Stimulated activated CD8-positive, alpha-beta memory T cell treated with anti-CD3 and anti-CD28 coated beads, Interleukin-12 subunit alpha, Interleukin-12 subunit beta, amount 100 ng/mL, for 1 hour (primary cell): ENCODE data around the gene TC2N.
"Not testable (repeated sequence)": the region's sequence is repeated elsewhere in the genome, so short reads cannot be mapped to it uniquely, and the experiment has no call there.

ENCODE experiments used
- DNase-seq: peaks from one replicate; pipeline ENCODE4 v3.0.0-alpha.2; 2020; ENCODE audit warnings: low read depth

The TC2N gene

DNA sequence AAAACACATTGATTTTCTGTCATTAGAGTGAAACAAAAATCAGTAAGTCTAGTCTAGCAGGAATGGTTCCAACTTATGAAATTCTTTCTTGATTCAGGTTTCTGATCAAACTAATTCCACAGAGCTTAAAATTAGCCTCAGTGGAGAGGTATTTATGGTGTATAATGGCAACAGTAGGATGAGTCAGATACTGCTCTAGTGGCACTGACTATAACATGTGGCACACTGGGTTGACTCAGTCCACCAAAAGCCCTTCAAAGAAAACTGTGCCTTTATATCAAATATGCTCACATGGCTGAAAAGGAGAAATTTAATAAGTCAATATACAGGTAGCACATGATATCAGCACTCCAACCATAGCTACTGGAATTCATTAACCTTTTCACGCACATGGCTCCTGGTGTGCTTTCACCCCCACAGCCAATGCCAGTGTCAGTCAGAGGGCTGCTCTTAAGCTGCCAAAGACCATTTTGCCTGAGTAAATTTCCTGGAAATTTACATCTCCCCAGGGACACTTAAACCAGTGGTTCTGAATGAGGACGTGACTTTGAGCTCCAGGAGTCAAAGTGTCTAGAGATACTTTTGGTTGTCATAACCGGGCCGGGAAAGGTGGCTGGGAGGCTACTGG, 113.7 kb downstream of the TC2N start:
- DNase-seq: no peak

DNA sequence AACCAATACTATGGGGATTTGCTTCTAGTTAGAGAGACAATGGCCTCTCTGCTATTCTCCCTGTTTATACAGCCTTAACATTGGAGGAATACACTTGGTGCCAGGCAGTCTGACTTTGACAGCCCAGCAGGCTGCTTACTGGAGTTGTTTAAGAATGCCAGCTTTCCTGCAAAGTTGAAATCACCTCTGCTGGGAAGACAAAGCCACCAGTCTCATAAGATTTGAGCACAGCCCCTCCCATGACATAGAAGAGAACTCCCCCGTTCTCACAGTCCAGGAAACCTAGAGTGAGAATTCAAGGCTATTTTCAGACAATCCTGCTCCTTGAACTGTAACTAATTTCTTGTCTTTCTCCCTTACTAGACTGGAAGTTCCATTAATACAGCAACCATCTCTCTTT, 114.4 kb downstream of the TC2N start:
- DNase-seq: no peak

DNA sequence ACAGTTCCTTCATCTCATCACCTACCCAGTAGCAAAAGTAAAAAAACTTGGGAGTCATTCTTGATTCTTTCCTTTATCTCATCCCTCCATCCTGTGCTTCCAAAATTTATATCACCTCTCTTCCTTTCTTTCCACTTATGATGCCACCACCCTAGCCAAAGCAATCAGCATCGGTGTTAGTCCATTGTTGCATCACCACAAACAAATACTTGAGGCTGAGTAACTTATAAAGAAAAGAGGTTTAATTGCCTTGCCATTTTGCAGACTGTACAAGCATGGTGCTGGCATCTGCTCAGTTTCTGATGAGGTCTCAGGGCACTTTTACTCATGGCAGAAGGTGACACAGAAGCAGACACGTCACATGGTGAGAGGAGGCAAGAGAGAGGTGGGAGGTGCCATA, 115.6 kb downstream of the TC2N start:
- no peak for DNase-seq

DNA sequence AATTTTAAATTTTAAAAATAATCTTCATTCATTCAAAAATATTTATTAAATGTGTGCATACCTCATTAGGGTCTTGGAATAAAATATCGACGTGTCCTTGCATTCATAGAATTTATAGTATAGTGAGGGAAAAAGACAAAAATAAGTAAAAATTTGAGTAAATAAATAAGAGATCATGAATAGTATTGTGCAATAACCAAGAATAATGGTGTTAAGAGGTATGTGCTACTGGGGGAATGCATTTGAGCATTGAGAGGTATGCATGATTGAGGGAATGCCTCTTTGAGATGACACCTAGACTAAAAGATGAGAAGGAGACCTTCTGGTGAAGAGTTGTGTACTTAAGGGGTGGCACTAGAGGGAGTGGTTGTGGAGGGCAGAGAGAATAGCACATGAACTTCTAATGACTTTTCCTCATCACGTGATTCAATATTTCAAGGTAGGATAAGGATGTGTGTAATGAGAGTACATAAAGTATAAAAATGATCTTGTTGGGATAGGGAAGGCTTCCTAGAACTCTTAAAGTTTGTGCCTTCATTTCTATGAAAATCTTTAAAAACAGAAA, 116.6 kb downstream of the TC2N start:
- DNase-seq: no peak

DNA sequence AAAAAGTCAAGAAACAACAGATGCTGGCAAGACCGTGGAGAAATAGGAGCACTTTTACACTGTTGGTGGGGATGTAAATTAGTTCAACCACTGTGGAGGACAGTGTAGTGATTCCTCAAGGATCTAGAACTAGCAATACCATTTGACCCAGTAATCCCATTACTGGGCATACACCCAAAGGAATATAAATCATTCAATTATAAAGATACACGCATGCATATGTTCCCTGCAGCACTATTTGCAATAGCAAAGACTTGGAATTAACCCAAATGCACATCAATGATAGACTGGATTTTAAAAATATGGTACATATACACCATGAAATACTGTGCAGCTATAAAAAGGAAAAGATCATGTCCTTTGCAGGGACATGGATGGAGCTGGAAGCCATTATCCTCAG, 117.5 kb downstream of the TC2N start:
- no peak for DNase-seq

DNA sequence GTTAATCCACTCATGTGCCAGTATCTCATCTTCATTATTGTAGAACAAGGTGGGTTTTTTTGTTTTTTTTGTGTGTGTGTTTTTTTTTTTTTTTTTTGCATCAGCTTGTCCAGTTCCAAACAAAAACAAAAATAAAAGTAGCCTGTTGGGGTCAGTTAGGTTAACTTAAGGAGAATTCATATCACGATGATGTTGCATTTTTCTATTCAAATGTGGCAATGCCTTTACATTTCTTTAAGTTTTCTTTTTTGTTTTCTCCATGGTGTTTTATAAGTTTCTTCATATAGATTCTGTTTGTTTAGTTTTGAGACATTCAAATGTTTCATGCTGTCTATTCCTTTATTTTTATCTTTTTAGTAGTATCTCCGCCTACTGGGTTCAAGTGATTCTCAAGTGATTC, 119.3 kb downstream of the TC2N start:
- DNase-seq: no peak

DNA sequence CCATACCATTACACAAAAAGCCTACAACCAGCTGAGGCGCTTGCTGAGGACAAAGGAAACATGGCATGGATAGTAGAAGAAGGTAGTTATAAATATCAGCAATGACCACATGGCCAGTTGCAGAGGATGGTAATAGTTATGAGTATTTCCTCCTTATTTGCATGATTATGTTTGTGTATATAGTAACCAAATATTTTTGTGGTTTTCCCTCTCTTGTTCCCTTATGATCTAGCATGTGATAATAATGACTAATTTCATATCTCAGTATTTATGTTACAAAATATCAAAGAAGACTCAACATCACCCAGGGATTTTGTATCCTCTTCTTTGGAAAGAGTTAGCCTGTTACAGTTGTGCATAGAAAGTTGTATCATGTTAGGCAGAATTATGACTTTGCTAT, 122.0 kb downstream of the TC2N start:
- DNase-seq: no peak

DNA sequence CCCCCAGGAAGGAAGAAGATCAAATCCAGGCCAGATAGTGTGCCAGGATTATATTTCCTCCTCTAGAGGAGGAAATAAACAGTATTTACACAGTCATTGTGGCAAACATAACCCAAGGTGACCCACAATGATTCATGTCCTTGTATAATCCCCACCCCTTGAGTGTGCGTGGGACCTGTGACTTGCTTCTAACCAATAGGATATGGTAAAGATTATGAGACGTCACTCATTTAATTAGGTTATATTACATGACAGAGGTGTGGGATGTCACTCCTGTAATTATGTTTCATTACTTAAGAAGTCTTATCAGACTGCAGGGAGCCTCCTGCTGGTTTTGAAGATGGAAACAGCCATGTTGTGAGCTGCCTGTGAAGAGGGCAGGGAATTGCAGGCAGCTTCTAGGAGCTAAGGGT, 123.3 kb downstream of the TC2N start:
- no peak for DNase-seq

DNA sequence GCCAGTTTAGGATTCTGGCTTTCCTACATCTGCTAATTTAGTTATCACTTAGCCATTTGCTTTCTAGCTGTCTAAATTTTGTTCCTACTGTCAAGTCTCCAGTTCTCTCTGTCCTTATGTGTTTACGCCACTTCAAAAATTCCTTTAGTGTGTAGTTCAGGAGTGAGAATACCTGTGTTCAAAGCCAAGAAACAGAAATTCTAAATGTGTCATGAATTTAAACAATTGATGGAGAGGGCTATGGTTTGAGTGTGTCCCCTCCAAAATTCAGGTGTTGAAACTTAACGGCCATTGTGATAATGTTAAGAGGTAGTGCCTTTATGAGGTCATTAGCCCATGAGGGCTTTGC, 124.1 kb downstream of the TC2N start:
- DNase-seq: no peak

DNA sequence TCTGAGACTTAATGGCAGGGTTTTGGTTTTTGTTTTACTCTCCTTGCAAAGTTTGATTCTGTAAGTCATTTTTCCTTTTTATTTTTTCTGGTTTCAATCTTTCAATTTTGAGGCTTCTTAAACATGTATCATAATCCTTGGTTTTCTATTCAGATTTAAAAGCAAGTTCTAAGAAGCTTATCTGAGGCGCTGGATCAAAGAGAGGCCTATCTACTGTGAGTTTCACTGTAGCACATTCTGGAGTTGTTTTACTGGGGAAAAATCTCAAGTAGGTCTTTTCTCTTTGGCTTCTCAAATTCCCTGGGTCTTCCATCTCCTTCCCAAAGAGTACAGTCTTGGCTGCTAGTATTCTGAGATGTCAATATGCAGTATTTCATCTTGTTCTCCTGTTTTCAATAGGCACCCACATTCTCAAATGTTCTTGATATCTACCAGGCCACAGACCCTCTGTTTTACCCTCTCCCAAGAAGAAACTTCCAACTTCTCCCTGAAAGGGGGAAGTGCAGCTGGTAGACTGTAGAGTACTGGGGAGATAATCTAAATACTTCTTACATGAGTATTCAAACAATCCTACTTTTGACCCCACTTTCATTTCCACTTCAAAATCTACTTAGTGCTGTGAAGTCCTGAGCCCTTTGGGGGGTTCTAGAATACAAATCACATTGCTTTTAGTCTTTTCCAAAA, 124.6 kb downstream of the TC2N start:
- DNase-seq: no peak

DNA sequence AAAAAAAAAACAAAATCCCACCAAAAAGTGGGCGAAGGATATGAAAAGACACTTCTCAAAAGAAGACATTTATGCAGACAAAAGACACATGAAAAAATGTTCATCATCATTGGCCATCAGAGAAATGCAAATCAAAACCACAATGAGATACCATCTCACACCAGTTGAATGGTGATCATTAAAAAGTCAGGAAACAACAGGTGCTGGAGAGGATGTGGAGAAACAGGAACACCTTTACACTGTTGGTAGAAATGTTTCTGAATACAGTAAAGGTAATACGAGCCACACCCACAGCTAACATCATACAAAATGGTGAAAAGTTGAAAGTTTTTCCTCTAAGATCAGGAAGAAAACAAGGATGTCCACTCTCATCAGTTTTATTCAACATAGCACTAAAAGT, 127.5 kb downstream of the TC2N start:
- not testable (repeated sequence) for DNase-seq

DNA sequence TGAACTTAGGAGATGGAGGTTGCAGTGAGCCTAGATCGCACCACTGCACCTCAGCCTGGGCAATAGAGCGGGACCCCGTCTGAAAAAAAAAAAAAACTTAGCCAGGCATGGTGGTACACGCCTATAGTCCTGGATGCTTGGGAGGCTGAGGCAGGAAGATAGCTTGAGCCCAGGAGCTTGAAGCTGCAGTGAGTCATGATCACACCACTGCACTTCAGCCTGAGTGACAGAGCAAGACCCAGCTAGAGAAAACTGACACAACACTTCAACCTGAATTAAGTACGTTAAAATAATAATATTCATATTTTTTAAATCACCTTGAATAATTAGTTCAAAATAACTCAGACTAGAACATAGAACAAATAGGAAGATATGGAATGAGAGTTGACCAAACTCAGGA, 129.7 kb downstream of the TC2N start:
- no peak for DNase-seq

DNA sequence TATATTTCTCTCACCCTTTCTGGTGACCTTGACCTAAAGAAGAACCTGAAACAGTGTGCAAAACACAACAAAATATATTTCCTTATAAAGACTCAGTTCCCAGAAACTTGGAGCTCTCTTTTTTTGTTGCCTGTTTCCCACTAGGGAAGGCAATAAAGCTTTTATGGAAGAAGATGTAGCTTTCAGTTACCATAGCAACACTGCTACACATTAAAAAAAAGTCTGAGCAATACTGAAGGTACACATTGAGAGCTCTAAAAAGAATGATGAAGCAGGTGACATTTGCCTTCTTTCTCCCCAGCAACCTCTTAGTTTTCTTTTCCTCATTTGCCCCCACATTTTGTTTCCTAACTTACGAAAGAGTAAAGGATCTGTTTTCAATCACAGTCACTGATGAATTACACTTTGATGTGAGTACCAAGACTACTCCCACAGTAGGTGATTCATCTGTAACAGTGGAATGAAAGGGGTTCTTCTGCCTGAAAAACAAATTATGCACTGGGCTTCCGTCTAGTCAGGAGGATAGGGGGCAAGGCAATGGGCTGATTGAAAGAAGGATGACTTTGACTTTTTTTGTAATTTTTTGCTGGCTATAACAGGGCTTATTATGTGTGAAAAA, 134.4 kb downstream of the TC2N start:
- no peak for DNase-seq

DNA sequence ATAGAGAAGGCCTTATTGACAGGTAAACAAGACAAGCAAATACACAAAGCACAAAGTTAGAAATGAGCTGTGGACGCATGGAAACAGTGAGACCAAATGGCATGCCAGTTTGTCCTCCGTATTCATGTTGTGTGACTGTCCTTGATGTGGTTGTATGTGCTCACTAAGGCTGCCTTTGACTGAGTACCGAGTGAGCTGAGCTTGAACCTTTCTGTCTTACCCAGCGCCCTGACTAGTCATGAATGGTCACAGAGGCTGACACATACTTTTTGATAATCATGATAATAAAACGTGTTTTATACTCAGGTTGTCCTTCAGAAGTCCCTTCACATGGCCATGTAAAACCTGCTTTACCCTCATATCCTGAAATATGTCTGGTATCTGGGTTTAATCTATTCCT, 134.9 kb downstream of the TC2N start:
- DNase-seq: no peak

DNA sequence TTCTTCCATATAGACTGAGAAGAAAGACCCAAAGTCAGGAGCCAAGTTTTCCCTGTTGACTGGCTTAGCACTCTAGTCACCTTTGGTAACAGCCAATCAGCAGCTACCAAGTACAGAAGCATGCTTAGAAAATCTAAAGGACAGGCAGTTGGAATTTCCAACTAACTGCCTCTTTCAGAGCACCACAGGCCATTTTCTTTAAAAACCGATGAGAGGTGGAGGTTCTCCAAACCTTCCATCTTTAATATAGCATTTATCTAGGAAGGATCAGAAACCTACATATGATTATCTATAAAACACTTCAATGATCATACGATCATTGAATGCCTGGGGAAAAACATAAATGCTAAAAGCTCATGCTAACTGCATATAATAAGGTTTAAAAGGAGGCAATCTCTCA, 135.3 kb downstream of the TC2N start, which contains the start of gene CATSPERB:
Gene CATSPERB (minus strand): TSS at position 101 of the 400 bp plus-strand sequence. CDS start 2,607 bp downstream, outside the sequence.
- no peak for DNase-seq

DNA sequence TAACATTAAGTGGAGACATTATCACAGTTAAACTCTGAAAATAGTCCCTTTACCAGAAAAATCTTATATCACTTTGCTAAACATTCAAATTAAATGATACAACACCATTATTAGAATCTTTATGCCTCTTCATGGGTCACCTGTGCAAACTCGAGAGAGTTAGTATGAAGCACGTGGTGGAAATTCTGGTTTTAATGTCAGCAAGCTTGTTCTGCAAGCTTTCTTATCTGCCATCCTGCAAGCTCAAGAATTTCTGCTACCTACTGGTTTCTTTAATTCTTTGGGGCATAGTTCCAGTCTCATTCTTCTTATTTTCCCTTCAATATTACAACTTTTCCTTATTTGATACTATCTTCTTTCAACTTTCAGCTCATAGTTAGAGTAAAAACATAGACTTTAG, 136.3 kb downstream of the TC2N start:
- no peak for DNase-seq

DNA sequence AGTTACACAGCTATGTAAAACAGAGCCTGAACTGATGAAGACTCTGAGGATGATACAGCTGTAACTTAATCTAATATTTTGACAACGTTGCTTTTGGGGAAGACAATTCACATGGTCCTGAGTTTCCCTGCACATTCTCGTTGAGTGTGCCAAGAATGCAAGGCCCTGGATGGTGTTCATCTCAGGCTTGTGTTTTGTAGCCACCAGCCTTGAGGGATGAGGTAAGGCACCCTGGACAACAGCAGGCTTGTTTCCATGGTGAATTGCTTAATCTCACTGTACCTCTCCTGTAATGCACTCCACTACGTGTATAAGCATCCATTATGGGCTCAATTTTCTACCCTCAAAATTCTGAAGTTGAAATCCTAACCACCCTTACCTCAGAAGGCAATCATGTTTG, 137.6 kb downstream of the TC2N start:
- DNase-seq: no peak
